ENCODE measurements around the gene C10orf90. TPM values are rescaled to one million over a fixed set of nuclear protein-coding genes. Genes with fewer than 3 reads are reported as not detected.

The C10orf90 gene
- total RNA-seq, 1 experiment from 2014 or later, result 0.62 TPM

DNA sequence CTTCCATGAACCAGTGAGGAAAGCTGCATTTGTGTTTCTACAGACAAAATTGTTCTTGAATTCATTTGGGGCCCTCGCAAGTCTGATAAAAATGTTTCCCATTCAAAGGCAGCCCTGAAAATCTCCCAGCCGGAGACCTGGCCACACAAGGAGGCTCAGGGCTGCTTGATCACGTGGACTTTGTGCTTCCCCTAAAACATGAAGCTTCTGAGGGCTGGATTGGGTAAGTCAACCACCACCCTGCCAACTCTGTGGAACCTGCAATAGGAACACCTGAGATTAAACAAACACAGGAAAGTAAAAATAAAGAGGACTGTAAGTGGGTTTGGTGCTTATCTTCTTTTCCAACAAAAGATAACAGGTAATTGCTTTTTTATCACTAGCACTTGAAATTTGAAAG lies 133.8 kb downstream of the C10orf90 start:
- DNase-seq, result no peak
- H3K27me3 ChIP-seq (ENCODE audit: control insufficient read depth, insufficient read depth, low read length), result no peaks in the 10 kb centered on the region

GRCh38 chr10:126536148-126536547 lies 134.3 kb downstream of the C10orf90 start:
- Histone ChIP-seq H3K4me3 (ENCODE audit: insufficient read depth, low read depth, low read length) (no peak overlapping the region), H3K27me3 (ENCODE audit: control insufficient read depth, insufficient read depth, low read length) (no peaks in the 10 kb centered on the region), H3K36me3 (replicated peaks; ENCODE audit: control insufficient read depth, insufficient read depth, low read length) (no peaks in the 10 kb centered on the region)
- DNase-seq, result no peak

More for the DNA sequence above, 133.8 kb downstream of the C10orf90 start:
- Histone ChIP-seq H3K4me3 (ENCODE audit: insufficient read depth, low read depth, low read length) (no peak overlapping the region), H3K36me3 (replicated peaks; ENCODE audit: control insufficient read depth, insufficient read depth, low read length) (no peaks in the 10 kb centered on the region)

DNA sequence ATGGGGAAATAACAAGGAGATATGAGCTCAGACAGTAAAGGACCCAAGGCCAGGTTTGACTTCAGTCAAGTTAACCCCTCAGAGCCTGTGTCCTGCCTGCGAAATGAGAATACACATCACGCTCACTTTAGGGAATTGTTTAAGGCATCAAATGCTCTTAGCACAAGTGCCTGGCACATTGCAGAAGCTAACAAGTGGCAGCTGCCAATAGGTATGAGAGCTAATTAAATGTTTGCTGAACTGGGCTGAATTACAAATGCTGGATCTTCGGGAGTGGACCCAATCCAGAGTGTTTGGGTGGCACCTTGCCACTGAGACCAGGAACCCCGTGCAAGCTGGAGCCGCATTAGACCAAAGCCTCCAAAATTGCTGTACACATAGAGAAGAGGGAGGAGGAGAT lies 136.8 kb downstream of the C10orf90 start:
- no peak for DNase-seq
- no peak overlapping the region for H3K4me3 ChIP-seq (ENCODE audit: insufficient read depth, low read depth, low read length)
- H3K27me3 ChIP-seq (ENCODE audit: control insufficient read depth, insufficient read depth, low read length), result no peaks in the 10 kb centered on the region
- H3K36me3 ChIP-seq (replicated peaks; ENCODE audit: control insufficient read depth, insufficient read depth, low read length), result no peaks in the 10 kb centered on the region

GRCh38 chr10:126528315-126528835 lies 142.1 kb downstream of the C10orf90 start:
- no peak for DNase-seq

DNA sequence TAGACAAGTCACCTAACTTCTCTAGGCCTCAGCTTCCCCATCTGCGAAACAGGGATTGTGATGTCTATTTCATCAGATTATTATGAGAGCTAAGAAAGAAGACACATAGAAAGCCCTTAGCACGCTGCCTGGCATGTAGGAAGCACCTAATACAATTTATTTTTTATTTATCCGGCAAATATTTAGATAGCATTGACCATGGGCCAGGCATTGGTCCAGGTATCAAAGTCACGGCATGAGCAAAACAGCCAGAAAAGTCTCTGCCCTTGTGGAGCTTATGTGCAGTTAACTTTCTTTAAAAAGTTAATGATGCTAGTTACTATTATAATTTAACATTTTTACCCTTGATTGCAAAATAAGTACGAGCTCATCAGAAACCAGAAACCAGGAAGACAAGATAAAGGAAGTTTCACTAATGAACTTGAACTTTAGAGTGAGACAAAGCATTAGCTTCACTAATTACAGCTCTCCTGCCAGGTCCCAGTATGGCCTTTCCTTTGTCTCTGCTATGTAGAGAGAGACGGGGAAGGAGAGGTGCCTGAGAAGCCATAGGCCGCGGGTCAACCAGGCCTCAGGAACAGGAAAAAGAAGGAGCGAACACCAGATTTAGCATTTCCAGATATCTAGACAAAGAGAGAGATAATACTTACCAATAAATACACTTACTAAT lies 142.7 kb downstream of the C10orf90 start:
- Histone ChIP-seq H3K27me3 (ENCODE audit: control insufficient read depth, insufficient read depth, low read length) (no peaks in the 10 kb centered on the region), H3K4me3 (ENCODE audit: insufficient read depth, low read depth, low read length) (no peak overlapping the region), H3K36me3 (replicated peaks; ENCODE audit: control insufficient read depth, insufficient read depth, low read length) (no peaks in the 10 kb centered on the region)
- no peak for DNase-seq

More at GRCh38 chr10:126528315-126528835, 142.1 kb downstream of the C10orf90 start:
- Histone ChIP-seq H3K36me3 (replicated peaks; ENCODE audit: control insufficient read depth, insufficient read depth, low read length) (no peaks in the 10 kb centered on the region), H3K4me3 (ENCODE audit: insufficient read depth, low read depth, low read length) (no peak overlapping the region), H3K27me3 (ENCODE audit: control insufficient read depth, insufficient read depth, low read length) (no peaks in the 10 kb centered on the region)

DNA sequence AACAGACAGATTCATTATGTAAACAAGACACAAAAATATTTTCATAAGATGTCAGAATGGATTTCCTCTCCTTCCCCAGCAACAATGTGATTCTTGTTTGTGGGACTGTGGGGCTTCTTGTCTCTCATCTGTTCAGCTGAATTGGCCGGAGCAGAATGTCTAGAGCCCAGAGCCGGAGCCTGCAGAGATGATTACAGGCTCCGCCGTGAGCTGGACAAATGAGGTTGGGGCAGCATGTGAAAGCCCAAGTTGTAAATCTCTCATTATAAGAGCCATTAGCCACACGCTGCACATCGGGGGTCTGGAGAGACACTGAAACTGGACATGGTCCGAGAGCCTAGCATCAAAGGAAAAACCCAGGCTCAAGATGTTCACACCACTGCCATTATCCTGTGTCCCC lies 145.2 kb downstream of the C10orf90 start:
- Histone ChIP-seq H3K36me3 (replicated peaks; ENCODE audit: control insufficient read depth, insufficient read depth, low read length) (no peaks in the 10 kb centered on the region), H3K4me3 (ENCODE audit: insufficient read depth, low read depth, low read length) (no peak overlapping the region), H3K27me3 (ENCODE audit: control insufficient read depth, insufficient read depth, low read length) (no peaks in the 10 kb centered on the region)
- no peak for DNase-seq

DNA sequence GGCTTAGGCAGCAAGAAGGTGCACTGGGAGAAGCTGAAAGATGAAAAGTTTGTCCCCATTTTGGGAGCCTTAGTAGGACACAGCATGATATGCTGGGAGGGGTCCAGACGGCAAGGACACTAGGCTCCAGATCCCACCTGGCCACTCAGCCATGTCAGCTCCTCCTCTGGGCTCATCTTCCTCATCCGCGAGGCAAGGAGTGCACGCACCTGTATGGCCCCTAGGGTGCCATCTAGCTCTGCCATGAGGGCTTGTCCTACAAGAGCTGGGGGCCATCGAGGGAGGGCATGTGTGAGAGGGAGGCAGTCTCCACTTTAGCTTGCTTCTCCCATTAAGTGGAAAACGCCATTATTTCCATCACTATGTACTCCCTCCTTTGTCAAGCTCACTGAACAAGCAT lies 146.0 kb downstream of the C10orf90 start:
- Histone ChIP-seq H3K36me3 (replicated peaks; ENCODE audit: control insufficient read depth, insufficient read depth, low read length) (no peaks in the 10 kb centered on the region), H3K27me3 (ENCODE audit: control insufficient read depth, insufficient read depth, low read length) (no peaks in the 10 kb centered on the region), H3K4me3 (ENCODE audit: insufficient read depth, low read depth, low read length) (no peak overlapping the region)
- DNase-seq, result no peak

- H3K4me3 ChIP-seq (ENCODE audit: insufficient read depth, low read depth, low read length), result no peak overlapping the region
- no peaks in the 10 kb centered on the region for H3K27me3 ChIP-seq (ENCODE audit: control insufficient read depth, insufficient read depth, low read length)
- no peak for DNase-seq
- H3K36me3 ChIP-seq (replicated peaks; ENCODE audit: control insufficient read depth, insufficient read depth, low read length), result no peaks in the 10 kb centered on the region
Observed at GRCh38 chr10:126523071-126523470, 147.4 kb downstream of the C10orf90 start.

GRCh38 chr10:126521399-126521798 lies 149.1 kb downstream of the C10orf90 start:
- no peak overlapping the region for H3K4me3 ChIP-seq (ENCODE audit: insufficient read depth, low read depth, low read length)
- no peak for DNase-seq
- H3K27me3 ChIP-seq (ENCODE audit: control insufficient read depth, insufficient read depth, low read length), result no peaks in the 10 kb centered on the region
- H3K36me3 ChIP-seq (replicated peaks; ENCODE audit: control insufficient read depth, insufficient read depth, low read length), result no peaks in the 10 kb centered on the region

DNA sequence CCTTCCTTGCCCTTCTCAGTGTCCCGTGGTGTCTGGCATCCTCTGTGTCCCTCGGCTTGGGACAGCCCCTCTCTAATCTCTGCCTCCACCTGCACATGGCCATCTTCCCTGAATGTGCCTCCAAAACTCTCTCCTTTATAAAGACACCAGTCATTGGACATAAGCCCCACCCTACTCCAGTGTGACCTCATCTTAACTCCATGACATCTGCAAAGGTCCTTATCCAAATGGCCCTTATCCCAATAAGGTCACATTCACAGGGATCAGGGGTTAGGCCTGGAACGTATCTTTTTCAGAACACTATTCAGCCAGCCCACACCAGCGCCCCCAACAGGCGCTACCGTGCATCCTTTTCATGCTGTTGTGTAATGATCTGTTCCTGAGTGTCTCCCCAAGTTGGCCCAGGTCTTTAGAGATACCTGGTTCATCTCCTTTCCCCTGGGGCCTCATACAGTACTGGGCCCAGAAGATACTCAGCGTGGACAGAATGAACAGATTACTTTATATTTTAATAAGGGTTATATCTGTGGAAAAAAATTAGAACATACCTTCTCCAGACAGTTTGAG lies 149.7 kb downstream of the C10orf90 start:
- Histone ChIP-seq H3K27me3 (ENCODE audit: control insufficient read depth, insufficient read depth, low read length) (no peaks in the 10 kb centered on the region), H3K36me3 (replicated peaks; ENCODE audit: control insufficient read depth, insufficient read depth, low read length) (no peaks in the 10 kb centered on the region), H3K4me3 (ENCODE audit: insufficient read depth, low read depth, low read length) (no peak overlapping the region)
- DNase-seq, result no peak

DNA sequence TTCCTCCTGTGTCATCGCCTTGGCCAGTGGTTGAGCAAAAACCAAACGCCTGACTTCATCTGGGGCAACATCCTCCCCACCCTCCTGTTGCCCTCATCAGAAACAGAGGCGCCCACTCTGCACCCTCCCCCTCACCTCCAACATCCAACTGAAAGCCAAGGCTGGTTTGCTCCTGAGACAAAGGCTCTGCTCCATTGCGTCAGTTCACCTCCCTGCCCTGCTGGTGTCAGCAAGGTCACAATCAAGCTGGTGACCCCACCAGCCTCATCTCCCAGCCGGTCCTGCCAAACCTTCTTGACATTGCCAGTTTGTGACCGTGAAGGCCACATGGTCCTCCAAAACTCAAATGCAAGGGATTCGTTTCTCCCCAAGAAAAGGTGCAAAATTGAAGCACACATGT lies 150.5 kb downstream of the C10orf90 start:
- DNase-seq, result no peak
- no peaks in the 10 kb centered on the region for H3K36me3 ChIP-seq (replicated peaks; ENCODE audit: control insufficient read depth, insufficient read depth, low read length)
- no peak overlapping the region for H3K4me3 ChIP-seq (ENCODE audit: insufficient read depth, low read depth, low read length)
- no peaks in the 10 kb centered on the region for H3K27me3 ChIP-seq (ENCODE audit: control insufficient read depth, insufficient read depth, low read length)

GRCh38 chr10:126519185-126519584 lies 151.3 kb downstream of the C10orf90 start:
- Histone ChIP-seq H3K36me3 (replicated peaks; ENCODE audit: control insufficient read depth, insufficient read depth, low read length) (no peaks in the 10 kb centered on the region), H3K4me3 (ENCODE audit: insufficient read depth, low read depth, low read length) (no peak overlapping the region), H3K27me3 (ENCODE audit: control insufficient read depth, insufficient read depth, low read length) (no peaks in the 10 kb centered on the region)
- no peak for DNase-seq

GRCh38 chr10:126518218-126519080 lies 152.0 kb downstream of the C10orf90 start:
- no peaks in the 10 kb centered on the region for H3K27me3 ChIP-seq (ENCODE audit: control insufficient read depth, insufficient read depth, low read length)
- no peaks in the 10 kb centered on the region for H3K36me3 ChIP-seq (replicated peaks; ENCODE audit: control insufficient read depth, insufficient read depth, low read length)
- no peak overlapping the region for H3K4me3 ChIP-seq (ENCODE audit: insufficient read depth, low read depth, low read length)
- no peak for DNase-seq

DNA sequence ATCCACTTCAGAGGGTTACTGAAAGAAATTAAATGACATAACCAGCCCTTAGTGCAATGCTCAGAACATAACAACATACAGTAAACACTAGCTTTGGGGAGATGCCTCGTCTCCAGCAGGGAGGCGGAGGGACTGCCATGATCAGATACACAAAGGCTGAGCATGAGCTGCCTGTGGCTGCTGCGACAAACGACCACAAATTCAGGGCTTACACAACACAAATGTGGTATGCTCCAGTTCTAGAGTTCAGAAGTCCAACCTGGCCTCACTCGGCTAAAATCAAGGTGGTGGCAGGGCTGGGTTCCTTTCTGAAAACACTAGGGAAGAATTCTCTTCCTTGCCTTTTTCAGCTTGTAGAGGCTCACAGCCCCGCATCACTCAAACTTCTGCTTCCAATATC lies 154.0 kb downstream of the C10orf90 start:
- no peak for DNase-seq
- Histone ChIP-seq H3K27me3 (ENCODE audit: control insufficient read depth, insufficient read depth, low read length) (no peaks in the 10 kb centered on the region), H3K36me3 (replicated peaks; ENCODE audit: control insufficient read depth, insufficient read depth, low read length) (no peaks in the 10 kb centered on the region), H3K4me3 (ENCODE audit: insufficient read depth, low read depth, low read length) (no peak overlapping the region)

Measured in H7 (cell line).